Activated CD8-positive, alpha-beta memory T cell treated with anti-CD3 and anti-CD28 coated beads for 48 hours (primary cell): ENCODE data around the gene RXRB.
"Not testable (repeated sequence)": the region's sequence is repeated elsewhere in the genome, so short reads cannot be mapped to it uniquely, and the experiment has no call there.

Experiments used
- DNase-seq, 3 experiments: peaks; one replicate each; pipeline ENCODE4 v3.0.0-alpha.2; 2020; ENCODE audit warnings: low read depth in 2 of 3, low spot score in 2 of 3

Gene RXRB

DNA sequence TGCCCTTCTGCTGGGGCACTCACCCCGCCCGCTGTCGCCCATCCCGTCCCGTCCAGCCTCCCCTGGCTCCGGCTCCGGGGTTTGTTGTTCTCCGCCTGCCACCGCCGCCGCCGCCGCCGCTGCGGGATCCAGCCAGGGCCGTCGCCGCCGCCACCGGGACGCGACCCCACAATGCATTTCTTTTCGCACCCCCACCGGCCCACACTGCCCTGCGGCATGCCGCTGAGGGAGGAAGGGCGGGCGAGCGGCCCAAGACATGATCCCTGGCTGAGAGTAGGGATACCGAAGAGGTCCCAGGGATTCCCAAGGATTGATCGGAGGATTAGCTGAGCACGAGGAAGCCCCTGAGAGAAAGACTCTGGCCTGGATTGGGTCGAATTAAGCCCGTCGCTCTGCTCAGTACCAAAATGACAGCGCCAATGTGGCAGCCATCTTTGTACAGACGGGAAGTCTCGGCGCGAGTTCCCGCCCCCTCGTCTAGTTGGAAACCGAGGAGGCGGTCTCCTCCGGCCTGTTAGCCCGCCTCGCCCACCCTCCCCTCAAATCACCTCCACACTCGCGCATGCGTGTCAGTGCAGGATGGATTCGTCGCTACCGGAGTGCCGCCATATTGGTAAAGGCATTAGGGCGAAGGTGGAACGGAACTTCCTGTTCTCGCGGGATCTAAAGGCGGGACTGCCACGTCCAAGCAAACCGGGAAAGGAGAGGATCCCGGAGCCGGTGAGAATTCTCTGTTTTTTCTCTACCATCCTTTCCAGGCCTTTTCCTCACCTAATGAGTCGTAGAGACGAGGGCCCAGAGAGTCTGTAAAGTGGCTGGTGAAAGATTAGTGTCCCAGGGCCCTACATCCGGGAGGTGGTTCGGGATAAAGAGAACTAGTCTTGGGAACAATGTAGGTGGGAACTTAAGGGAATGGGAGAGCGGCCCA, at the start of gene RXRB, which contains the start of gene SLC39A7:
RXRB (minus strand) TSS at position 447 of the 928 bp plus-strand sequence; CDS start at position 258, 189 bp downstream.
SLC39A7 (plus strand) TSS at position 649 of the 928 bp plus-strand sequence. CDS start 379 bp downstream, outside the sequence.
- DNase-seq, result peak; percentile 92 to 96 (median 96)

DNA sequence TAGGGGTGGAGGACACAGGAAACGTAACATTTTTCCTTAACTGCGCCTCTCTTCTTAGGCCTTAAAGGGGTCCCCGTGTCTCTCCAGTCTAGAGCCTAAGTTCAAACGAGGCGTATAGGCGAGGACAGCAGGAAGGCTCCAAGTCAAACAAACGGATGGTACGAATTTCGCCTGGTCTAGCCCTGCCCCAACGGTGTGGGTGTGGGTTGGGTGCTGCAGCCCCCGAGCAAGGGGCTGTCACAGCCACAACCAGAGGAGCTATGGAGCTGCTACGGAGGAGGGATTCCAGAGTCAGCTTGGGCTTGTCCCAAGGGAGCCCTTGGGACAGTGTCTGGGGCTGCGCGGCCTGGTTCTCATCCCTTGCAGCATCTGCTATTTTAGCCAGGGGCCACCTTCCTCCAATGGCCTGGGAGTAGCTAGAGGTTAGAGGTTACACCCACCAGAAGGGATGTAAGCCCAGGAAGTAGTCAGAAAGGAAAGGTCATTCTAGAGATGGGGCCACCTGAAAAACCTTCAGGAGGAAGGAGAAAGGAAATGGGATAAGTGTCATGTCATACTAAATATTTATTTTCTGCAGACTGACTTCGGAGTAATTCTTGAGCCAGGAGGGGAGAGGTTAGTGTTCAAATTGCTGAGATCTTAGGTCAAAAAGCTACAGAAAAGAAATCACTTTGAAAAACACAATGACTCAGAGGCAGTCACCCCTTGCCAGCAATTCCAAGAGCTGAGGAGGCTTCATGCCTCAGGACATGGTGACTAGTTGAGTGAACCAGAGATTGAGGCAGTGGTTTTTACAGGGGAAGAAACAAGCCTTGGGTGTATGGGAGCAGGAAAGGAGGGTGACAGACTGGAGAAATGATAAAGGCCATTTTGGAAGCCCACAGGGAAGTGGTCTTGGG, 49.5 kb upstream of the RXRB start:
- no peak for DNase-seq

DNA sequence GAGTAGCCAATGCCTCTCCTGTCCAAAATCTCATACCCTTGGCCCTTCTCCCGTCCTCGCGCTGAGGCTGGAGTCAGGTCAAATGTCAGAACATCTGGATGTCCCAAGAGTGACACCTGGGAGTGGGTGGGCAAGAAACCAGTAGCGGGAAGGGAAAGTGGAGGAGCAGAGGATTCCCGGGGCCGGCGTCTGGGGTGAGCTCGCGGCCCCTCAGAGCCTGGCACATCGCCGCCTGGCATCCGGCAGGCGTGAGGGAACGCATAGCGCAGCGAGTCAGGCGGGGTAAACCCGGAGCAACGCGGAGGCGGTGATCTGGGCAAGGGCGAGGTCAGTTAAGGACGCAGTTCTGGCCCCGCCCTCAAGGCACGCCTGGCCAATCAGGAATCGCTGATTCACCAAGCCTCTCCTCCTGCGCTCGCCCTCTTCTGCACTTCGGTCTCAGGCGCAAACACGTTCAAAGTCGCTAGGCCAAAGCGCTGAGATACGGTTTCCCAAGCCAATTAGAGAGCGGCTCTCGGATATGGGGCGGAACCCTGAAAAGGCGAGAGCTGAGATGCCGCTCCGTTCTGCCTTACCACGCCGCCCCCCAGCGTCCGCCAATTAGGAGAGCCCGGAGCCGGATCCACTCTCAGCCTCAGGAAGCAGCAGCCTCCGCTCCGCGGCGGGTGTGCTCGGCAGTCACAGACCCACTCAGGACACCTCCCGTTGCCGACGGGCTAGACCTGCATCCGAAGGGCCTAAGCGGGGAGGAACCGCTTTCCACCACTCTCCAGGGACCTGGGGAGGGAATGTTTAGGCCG, 48.7 kb upstream of the RXRB start:
- peak; percentile 80 to 95 (median 86) for DNase-seq

DNA sequence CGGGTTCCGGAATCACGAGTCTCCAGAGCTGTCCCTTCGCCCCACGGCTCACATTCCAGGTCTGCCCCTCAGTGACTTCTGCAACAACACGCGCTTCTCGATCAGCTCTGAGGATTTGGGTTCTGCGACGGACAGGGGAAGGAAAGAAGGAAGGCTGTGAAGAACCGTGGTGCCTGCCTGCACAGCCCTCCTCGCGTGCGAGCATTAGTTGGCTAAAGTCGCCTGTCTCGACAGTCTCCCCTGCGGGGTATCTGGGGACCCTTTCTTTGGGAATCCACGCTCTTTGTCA, 48.1 kb upstream of the RXRB start:
- peak in 1 of 3 experiments; percentile 29 for DNase-seq

DNA sequence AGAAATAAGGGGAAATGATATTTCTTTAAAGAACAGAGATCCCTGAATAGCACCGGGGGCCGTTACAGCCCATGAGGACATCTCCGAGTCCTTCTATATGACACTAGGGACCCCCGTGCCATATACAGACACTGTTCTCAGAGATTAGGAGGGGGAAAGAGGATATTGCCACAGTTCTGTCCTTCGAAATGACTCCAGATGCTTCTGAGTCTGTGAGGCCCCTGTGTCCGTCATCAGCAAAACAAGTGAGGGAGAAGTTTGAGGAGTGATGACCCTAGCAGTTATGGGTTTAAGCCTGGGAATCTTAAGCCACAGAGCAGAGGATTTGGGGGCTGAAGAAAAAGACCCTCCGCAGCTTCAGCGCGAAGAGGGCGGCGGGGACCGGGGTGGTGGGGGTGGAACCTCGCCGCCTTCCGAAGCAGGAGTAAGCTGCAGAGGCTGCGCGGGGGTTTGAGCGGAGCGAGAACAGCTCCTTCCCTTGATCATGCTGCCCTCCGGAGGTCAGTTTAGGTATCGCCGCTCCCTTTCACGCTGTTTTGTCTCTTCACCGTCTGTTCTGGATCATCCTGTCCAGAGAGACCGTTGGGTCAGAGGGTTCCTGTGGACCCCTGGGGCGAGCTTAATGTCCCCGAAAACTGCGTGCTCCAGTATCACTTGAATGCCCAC, 47.6 kb upstream of the RXRB start:
- DNase-seq, result peak; percentile 77 to 91 (median 90)

DNA sequence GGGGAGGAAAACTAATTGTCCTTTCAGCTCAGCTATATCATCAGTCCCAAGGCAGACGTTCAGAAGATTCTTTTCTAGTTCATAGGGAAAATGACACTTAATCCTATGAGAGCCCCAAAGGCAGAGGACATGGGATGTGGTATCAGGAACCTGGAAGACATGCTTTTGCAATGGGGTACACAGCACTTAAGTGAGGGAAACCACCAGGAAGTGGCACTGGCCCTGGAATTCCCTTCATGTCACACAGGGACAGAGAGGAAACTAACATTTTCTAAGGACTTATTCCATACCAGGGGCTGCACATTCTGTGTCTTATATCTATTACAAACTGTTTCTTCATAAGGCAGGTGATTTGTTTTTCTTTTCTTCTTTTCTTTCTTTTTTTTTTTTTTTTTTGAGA, 43.0 kb upstream of the RXRB start:
- DNase-seq, result no peak

DNA sequence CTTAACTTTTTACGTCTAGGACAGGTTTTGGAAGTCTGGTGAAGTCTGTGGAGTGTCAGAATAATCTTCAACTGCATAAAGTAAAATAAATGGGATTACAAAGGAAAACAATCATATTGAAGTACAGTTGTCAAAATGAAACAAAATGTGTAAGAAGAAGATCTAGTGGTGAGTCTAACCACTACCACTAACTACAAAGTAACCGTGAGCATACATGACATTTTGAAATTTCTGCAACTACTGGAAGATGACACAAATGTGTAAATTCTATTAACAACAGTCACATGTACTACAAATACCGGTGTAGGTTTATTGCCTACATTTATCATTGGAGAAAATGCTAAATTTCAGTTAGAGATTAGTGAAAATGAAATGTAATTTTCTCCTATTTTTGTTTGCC, 41.5 kb upstream of the RXRB start:
- no peak for DNase-seq

DNA sequence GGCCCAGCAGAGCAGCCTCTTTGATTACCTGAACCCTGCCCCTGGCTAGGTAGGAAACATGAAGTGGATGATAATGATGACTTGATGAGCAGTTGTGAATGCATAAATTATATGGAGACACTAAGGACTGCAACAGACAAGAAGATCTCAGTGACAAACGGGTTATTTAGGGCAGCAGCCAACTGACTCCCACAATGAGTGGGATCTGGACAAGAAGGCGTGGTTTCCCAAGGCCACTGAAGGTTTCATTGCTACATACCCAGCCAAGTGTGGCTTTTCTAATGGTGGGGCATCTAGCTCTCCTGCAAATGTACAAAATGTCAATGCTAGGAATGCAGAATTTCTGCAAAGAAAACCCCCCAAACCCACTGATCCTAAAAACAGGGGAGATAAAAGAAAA, 37.3 kb upstream of the RXRB start:
- DNase-seq, result no peak

DNA sequence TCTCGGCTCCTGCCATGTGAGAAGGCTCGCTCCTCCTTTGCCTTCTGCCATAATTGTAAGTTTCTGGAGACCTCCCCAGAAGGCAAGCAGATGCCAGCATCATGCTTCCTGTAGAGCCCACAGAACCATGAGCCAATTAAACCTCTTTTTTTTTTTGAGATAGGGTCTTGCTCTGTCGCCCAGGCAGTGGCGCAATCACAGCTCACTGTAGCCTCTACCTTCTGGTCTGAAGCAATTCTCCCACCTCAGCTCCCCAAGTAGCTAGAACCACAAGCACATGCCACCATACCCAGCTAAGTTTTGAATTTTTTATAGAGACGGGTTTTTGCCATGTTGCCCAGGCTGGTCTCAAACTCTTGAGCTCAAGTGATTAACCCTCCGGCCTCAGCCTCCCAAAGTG, 36.4 kb upstream of the RXRB start:
- DNase-seq, result no peak

DNA sequence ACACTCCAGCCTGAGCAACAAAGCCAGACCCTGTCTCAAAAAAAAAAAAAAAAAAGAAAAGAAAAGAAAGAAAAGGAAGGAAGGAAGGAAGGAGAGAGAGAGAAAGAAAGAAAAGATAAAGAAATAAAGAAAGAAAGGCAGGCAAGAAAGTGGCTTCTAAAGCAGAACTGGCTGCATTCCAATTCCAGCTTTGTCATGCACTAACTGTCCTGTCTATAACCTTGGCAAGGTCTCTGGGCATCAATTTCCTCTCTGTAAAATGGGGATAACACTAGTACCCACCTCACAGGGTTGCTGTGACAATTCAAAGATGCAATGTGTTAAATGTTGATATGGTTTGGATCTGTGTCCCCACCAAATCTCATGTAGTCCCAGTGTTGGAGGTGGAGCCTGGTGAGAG, 35.9 kb upstream of the RXRB start:
- DNase-seq, result no peak

DNA sequence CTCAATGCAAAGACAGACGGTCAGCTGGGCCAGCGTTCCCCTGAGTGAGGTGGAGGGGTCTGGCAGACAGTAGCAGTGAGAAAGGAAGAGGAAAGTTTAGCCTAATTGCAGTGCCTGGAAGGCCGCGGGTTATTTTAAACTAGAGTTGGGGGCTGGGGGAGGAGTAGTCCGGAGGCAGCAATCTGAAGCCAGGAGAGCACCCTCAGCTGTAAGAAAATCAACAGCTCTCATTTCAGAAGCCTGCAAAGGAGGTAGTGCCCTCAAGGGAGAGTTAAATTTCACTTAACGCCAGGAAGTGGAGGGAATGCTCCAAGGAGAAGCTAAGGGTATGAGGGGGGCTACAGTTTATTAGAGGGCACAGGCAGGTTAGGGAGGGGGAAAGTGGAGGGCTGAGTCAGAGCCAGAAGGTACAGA, 34.8 kb upstream of the RXRB start:
- DNase-seq, result no peak

DNA sequence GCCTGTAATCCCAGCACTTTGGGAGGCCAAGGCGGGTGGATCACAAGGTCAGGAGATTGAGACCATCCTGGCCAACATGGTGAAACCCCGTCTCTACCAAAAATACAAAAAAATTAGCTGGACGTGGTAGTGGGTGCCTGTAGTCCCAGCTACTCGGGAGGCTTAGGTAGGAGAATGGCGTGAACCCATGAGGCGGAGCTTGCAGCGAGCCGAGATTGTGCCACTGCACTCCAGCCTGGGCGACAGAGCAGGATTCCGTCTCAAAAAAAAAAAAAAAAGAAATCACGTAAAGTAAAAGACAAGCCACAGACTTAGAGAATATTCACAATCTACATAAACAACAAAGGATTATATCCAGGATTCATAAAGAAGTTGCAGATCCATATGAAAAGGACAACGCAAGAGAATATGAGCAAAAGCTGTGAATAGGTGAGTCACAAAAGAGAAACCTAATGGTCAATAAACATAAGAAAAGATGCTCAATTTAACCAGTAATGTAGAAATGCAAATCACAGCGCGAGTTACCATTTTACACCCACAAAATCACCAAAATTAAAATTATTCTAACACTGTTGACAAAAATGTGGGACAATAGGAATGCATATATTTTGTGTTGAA, 26.1 kb upstream of the RXRB start:
- DNase-seq, result not testable (repeated sequence)

DNA sequence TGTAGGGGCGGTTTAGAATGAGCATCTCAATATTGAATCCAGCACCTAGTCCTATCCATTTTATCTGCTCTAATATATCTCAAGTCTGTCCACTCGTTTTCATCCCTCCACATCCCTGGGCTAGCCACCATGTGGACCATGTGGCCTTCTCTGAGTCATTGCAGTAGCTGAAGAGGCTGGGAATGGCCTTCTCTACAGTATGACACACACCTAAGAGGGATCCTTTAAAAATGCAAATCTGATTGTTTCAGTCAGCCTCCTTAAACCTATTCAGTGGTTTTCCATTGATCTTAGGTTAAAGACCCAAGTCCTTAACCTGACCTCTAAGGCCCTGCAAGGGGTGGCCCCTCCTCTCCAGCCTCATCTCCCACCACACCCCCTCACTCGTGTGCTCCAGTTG, 17.2 kb upstream of the RXRB start:
- DNase-seq, result no peak

DNA sequence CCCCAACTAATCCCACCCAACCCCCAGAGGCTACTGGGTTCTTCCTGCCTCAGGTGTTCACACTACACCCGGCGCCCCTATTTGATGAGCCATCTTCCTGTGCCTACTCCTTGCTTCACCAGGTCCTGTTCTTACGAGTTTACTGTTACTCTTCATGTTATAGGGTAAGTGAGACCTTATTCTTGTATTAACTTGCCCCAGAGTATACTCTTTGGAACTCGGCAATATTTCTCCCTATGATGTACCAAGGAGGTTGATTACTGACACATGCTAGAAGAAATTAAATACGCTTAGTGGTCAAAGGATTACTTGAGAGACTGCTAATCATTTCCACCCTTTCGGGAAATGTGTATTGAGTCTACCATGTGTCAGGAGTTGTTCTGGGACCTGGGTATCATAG, 16.8 kb upstream of the RXRB start:
- DNase-seq, result no peak

DNA sequence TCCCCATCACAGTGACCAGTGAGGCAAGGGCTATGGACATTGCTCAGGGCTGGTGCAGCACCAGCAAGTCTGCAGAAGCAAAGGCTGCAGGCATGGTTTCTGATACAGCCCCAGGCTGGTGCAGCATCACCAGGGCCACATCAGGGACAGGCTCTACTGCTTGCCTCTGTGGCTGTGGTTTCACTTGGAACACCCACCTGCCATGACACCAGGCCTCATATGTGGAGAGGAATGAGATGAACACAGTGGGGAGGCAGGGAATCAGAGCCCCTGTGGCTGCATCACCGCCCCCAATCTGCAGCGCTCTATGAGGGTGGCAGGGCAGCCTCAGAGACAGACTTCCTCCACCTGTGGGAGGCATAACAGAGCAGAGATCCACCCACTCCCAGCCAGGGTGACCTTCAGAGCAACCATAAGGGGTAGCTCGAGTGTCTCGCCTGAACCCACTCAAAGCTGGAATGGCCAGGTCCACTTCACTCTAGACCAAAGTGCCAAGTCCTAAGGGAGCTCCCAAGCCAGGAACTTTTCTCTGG, 15.7 kb upstream of the RXRB start:
- no peak for DNase-seq

DNA sequence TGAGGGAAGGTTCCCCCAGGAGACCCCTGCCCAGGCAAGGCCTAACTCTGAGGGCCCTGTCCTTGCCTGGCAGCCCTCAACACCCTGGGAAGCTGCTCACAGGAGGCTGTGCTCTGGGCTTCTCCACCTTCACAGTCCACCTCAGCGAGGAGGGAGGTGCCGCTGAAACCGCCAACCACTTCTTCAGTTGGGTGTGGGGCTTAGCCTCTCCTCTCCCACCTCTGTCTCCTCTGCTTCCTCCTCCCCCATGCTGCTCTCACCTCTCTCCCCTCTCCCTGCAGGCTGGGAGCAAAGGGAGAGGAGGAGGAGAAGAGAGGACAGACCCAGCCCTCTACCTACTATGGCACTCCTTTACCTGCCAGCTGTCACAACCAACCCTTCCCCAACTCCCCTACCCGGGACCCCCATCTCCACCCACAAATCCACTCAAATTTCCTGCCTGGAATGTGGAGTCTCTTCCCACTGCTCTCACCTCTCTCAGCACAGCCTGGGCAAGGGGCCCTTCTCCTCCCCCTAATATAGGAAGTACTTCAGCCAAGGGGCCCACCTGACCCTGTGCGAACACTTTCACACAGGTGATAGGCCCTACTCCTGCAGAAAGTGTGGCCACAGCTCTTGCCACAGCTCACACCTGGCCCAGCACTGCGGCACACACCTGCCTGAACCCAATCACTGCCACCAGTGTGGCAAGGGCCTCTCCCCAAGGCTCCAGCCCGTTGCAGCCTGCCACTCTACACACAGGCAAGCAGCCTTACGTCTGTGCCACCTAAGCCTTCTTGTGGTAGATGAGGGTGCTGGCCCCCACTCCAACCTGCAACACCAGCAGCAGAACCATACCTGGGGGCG, 15.0 kb upstream of the RXRB start:
- DNase-seq, result no peak

DNA sequence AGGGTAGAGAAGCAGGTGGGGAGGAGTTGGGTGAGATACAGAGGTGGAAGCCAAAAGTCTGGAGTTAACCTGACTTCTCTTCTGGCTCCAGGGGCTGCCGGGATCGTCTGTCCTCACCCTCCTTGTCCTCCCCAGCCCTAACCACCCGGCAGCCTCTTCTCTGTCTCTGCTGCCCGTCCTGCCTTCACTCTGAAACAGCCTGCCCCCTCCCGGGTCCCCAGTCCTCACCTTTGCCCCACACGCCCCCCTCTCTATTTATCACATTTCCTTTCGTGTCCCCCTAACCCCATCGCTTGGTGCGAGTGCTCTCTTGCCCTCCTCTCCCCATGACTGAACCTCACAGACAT, 13.5 kb upstream of the RXRB start:
- DNase-seq, result no peak

DNA sequence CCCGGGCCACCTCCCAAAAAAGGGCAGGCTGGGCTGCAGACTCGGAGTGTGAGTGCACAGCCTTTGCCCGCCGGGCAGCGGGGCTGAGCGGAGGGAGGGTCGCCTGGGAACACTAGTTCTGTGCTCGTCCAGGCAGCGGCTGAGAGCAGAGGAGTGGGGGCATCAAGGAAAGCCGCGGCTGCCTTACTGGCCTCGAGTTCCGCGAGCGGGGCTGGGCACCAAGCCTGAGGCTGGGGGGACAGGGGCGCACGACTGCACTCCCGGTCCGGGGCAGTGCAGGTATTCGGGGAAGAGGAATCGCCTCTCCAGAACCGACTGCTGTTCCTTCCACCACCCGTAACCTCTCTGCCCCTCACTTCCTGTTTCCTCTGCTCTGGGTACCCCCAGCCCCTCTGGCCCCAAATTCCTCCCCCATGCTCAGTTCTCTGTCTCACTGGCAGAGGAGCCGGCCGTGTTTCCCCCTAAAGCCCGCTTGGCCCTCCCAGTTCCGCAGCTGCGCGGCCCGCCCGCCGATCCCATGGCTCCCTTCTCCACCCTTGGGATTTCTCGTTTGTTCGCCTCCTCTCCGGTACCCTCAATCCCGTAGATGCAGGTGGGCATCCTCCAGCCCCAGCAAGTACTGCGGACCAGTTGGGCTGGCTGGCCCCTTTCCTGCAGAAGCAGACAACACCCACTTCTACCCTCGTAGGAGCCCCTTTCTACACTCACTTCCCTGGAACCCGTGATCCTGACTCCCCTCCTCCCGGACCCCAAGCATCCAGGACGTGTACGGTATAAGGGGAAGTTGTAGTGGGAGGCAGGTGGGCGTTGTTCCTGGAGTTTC, 12.9 kb upstream of the RXRB start:
- DNase-seq, result no peak
